Stimulated activated CD8-positive, alpha-beta memory T cell treated with anti-CD3 and anti-CD28 coated beads, Interleukin-7, amount 100 ng/mL, for 48 hours (primary cell): ENCODE data around the gene CDC37.
"Not testable (repeated sequence)": the region's sequence is repeated elsewhere in the genome, so short reads cannot be mapped to it uniquely, and the experiment has no call there.

Source experiments
- DNase-seq, 2 donors: peaks; one replicate each; pipeline ENCODE4 v3.0.0-alpha.2; 2020; ENCODE audit warnings: low read depth in 1 of 2; ENCODE audit errors: extremely low read depth in 1 of 2

The CDC37 gene

GRCh38 chr19:10420444-10421239, 17.3 kb upstream of the CDC37 start, which contains the start of gene PDE4A:
TSS of gene PDE4A (plus strand) at chr19:10420538. CDS start at chr19:10420765, 227 bp downstream.
- DNase-seq, result no peak

- DNase-seq, result peak in 1 of 2 donors; percentile 50
Observed at GRCh38 chr19:10419646-10420443, 16.5 kb upstream of the CDC37 start.

GRCh38 chr19:10419200-10419645, 15.9 kb upstream of the CDC37 start:
- DNase-seq, result no peak

GRCh38 chr19:10418485-10419199, 15.3 kb upstream of the CDC37 start:
- DNase-seq, result no peak

GRCh38 chr19:10418235-10418484, 14.8 kb upstream of the CDC37 start:
- no peak for DNase-seq

GRCh38 chr19:10417541-10418234, 14.3 kb upstream of the CDC37 start:
- no peak for DNase-seq

GRCh38 chr19:10416380-10417257, 13.3 kb upstream of the CDC37 start:
- DNase-seq, result peak; percentile 90 to 91

- DNase-seq, result no peak
Observed at GRCh38 chr19:10416083-10416379, 12.7 kb upstream of the CDC37 start.

GRCh38 chr19:10412257-10412977, 9.1 kb upstream of the CDC37 start:
- DNase-seq, result no peak

- DNase-seq, result not testable (repeated sequence)
Observed at GRCh38 chr19:10411224-10411623, 7.9 kb upstream of the CDC37 start.

GRCh38 chr19:10408511-10409283, 5.4 kb upstream of the CDC37 start:
- DNase-seq, result peak in 1 of 2 donors; percentile 78

GRCh38 chr19:10407096-10407495, 3.8 kb upstream of the CDC37 start:
- no peak for DNase-seq

GRCh38 chr19:10406191-10406590, 2.8 kb upstream of the CDC37 start:
- DNase-seq, result no peak

- peak in 1 of 2 donors; percentile 71 for DNase-seq
Observed at GRCh38 chr19:10404888-10405820, 1.8 kb upstream of the CDC37 start.

GRCh38 chr19:10402441-10403038, 802 bp downstream of the CDC37 start:
- no peak for DNase-seq

GRCh38 chr19:10399878-10400277, 3.5 kb downstream of the CDC37 start:
- DNase-seq, result no peak

GRCh38 chr19:10399340-10399739, 4.0 kb downstream of the CDC37 start:
- not testable (repeated sequence) for DNase-seq
